HEK293T (cell line): ENCODE data around the gene NCOA5.

Source experiments
- CTCF ChIA-PET: fragments of 350-600 bp; formaldehyde crosslinking; extraction: SDS; loops from one replicate; lab custom pipeline; 2021; ENCODE audit warnings: antibody characterized with exemption, inconsistent platforms; lab: Yijun Ruan, JAX
- POLR2A ChIA-PET: fragments of 350-600 bp; formaldehyde crosslinking; extraction: SDS; loops from one replicate; lab custom pipeline; 2020; ENCODE audit warnings: antibody characterized with exemption, inconsistent platforms; lab: Yijun Ruan, JAX
- DNase-seq: peaks from one replicate; pipeline ENCODE4 v3.0.0; 2012; ENCODE audit warnings: mixed read lengths; ENCODE audit errors: extremely low spot score
- ARNT ChIP-seq: fragments of 450-650 bp; IDR thresholded peaks from 2 replicates; pipeline ENCODE4 v1.6.1; 2017; ENCODE audit warnings: mild to moderate bottlenecking
- BHLHE40 ChIP-seq: fragments of 450-650 bp; IDR thresholded peaks from 2 replicates; pipeline ENCODE4 v1.6.1; 2016; ENCODE audit warnings: mild to moderate bottlenecking, moderate library complexity, borderline replicate concordance
- CTBP1 ChIP-seq: fragments of 450-650 bp; IDR thresholded peaks from 2 replicates; pipeline ENCODE4 v1.6.1; 2016; ENCODE audit warnings: borderline replicate concordance
- ELF4 ChIP-seq: fragments of 450-650 bp; IDR thresholded peaks from 2 replicates; pipeline ENCODE4 v1.6.1; 2017; ENCODE audit warnings: antibody characterized with exemption
- FOXA1 ChIP-seq: fragments of 450-650 bp; IDR thresholded peaks from 2 replicates; pipeline ENCODE4 v1.6.1; 2016; ENCODE audit warnings: mild to moderate bottlenecking
- FOXK2 ChIP-seq: fragments of 450-650 bp; IDR thresholded peaks from 2 replicates; pipeline ENCODE4 v1.6.1; 2016; ENCODE audit warnings: mild to moderate bottlenecking
- FOXM1 ChIP-seq: fragments of 450-650 bp; IDR thresholded peaks from 2 replicates; pipeline ENCODE4 v1.6.1; 2017; ENCODE audit warnings: mild to moderate bottlenecking, borderline replicate concordance
- HDGF ChIP-seq: fragments of 450-650 bp; IDR thresholded peaks from 2 replicates; pipeline ENCODE4 v1.6.1; 2017; ENCODE audit warnings: antibody characterized with exemption, borderline replicate concordance
- L3MBTL2 ChIP-seq: fragments of 450-650 bp; conservative IDR thresholded peaks from 2 replicates; pipeline ENCODE4 v1.6.1; 2016; ENCODE audit warnings: mild to moderate bottlenecking
- LEF1 ChIP-seq: fragments of 450-650 bp; IDR thresholded peaks from 2 replicates; pipeline ENCODE4 v1.6.1; 2017; ENCODE audit warnings: mild to moderate bottlenecking, borderline replicate concordance
- NFRKB ChIP-seq: fragments of 450-650 bp; IDR thresholded peaks from 2 replicates; pipeline ENCODE4 v1.6.1; 2016; ENCODE audit warnings: mild to moderate bottlenecking, moderate library complexity
- SP1 ChIP-seq: fragments of 450-650 bp; IDR thresholded peaks from 2 replicates; pipeline ENCODE4 v1.6.1; 2017
- SUZ12 ChIP-seq: fragments of 450-650 bp; IDR thresholded peaks from 2 replicates; pipeline ENCODE4 v1.6.1; 2016; ENCODE audit warnings: mild to moderate bottlenecking
- TARDBP ChIP-seq: fragments of 450-650 bp; IDR thresholded peaks from 2 replicates; pipeline ENCODE4 v1.6.1; 2016
- ZNF384 ChIP-seq: fragments of 450-650 bp; IDR thresholded peaks from 2 replicates; pipeline ENCODE4 v1.6.1; 2016
- TF ChIP-seq, protein P1 (sequence below): fragments of 450-650 bp; IDR thresholded peaks from 2 replicates; pipeline ENCODE4 v1.6.1; 2016

NCOA5 gene

GRCh38 chr20:46056970-46057855 is 32.5 kb downstream of the NCOA5 start:
- POLR2A ChIA-PET, result no interaction called here
- CTCF ChIA-PET, result interaction anchor here (1.4 kb wide), 1 partner anchor 43 kb away, joined by 3 read pairs; no protein-coding TSS in a partner anchor
- no peak for TF ChIP-seq ELF4
- no peak for DNase-seq

GRCh38 chr20:46056027-46056833 is 33.5 kb downstream of the NCOA5 start:
- ChIA-PET CTCF (interaction anchor here (0.6 kb wide), 2 partner anchors 28 to 39 kb away, joined by 3 to 4 read pairs; no protein-coding TSS in a partner anchor), POLR2A (no interaction called here)
- no peak for TF ChIP-seq FOXK2
- TF ChIP-seq ZNF384, result no peak
- no peak for TF ChIP-seq SP1
- TF ChIP-seq CTBP1, result no peak
- no peak for TF ChIP-seq L3MBTL2
- TF ChIP-seq, protein P1, sequence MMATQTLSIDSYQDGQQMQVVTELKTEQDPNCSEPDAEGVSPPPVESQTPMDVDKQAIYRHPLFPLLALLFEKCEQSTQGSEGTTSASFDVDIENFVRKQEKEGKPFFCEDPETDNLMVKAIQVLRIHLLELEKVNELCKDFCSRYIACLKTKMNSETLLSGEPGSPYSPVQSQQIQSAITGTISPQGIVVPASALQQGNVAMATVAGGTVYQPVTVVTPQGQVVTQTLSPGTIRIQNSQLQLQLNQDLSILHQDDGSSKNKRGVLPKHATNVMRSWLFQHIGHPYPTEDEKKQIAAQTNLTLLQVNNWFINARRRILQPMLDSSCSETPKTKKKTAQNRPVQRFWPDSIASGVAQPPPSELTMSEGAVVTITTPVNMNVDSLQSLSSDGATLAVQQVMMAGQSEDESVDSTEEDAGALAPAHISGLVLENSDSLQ, result no peak
- no peak for TF ChIP-seq LEF1
- TF ChIP-seq FOXA1, result no peak
- TF ChIP-seq TARDBP, result no peak
- no peak for TF ChIP-seq HDGF
- TF ChIP-seq FOXM1, result no peak
- TF ChIP-seq ARNT, result no peak
- no peak for TF ChIP-seq ELF4
- TF ChIP-seq NFRKB, result no peak
- TF ChIP-seq BHLHE40, result no peak
- TF ChIP-seq SUZ12, result no peak
- DNase-seq, result no peak

GRCh38 chr20:46055269-46055668 is 34.5 kb downstream of the NCOA5 start:
- CTCF ChIA-PET, result interaction anchor here (0.6 kb wide), 1 partner anchor 1338 kb away, joined by 3 read pairs; no protein-coding TSS in a partner anchor
- DNase-seq, result no peak
- POLR2A ChIA-PET, result no interaction called here
- no peak for TF ChIP-seq ELF4
- no peak for TF ChIP-seq L3MBTL2

DNA sequence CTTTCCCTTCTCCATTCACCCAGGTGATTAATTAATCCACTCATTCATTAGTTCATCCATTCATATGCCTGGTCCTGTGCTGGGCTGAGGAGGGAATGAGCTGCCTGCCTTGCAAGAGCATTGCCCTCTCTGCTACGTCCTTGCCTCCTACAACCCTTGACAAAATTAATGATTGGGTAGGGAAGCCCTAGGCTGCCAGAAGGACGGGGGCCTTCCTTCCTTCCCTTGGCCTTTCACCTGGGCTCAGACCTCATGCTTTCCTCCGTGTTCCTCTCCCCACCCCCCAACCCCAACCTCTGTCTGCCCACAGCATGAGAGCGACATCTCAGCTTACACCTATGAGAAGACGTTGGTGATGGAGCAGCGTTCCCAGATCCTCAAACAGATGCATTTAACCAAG is 35.2 kb downstream of the NCOA5 start:
- POLR2A ChIA-PET, result no interaction called here
- TF ChIP-seq FOXA1, result no peak
- no peak for TF ChIP-seq HDGF
- TF ChIP-seq, protein P1, result no peak
- no peak for TF ChIP-seq CTBP1
- no peak for TF ChIP-seq FOXM1
- no peak for TF ChIP-seq LEF1
- no peak for TF ChIP-seq TARDBP
- no peak for TF ChIP-seq ZNF384
- TF ChIP-seq BHLHE40, result no peak
- TF ChIP-seq L3MBTL2, result no peak
- TF ChIP-seq SP1, result no peak
- TF ChIP-seq SUZ12, result no peak
- no peak for TF ChIP-seq NFRKB
- no peak for TF ChIP-seq ELF4
- no peak for TF ChIP-seq FOXK2
- no peak for TF ChIP-seq ARNT
- CTCF ChIA-PET, result interaction anchor here (0.6 kb wide), 1 partner anchor 1338 kb away, joined by 3 read pairs; no protein-coding TSS in a partner anchor
- no peak for DNase-seq

DNA sequence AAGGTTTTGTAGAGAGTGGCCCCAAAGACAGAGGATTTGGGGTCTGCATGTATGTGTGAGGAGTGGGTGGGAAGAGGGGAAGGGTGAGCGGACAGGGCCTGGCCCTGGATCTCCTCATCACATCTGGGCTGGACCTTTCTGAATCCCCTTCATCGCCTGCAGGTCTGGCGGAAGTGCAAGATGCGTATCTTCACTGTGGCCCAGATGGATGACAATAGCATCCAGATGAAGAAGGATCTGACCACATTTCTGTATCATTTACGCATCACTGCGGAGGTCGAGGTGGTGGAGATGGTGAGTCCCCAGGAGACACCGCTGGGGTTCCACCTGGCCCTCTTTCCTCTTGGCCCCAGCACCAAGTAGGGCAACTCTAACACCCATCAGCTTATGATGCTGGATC is 36.3 kb downstream of the NCOA5 start:
- no peak for DNase-seq
- ChIA-PET CTCF (no interaction called here), POLR2A (no interaction called here)
- TF ChIP-seq TARDBP (no peak), NFRKB (no peak), ZNF384 (no peak), L3MBTL2 (no peak), HDGF (no peak), FOXA1 (no peak), FOXK2 (no peak), LEF1 (no peak), ELF4 (no peak)

- ChIA-PET POLR2A (no interaction called here), CTCF (no interaction called here)
- no peak for DNase-seq
- TF ChIP-seq FOXA1, result no peak
Measured at GRCh38 chr20:46051556-46052308, 38.0 kb downstream of the NCOA5 start.
